Hematopoietic multipotent progenitor cell treated with erythropoietin and hydrocortisone succinate and interleukin-3 and kit ligand, for 6 days (in vitro differentiated cells): ENCODE data around the gene FOXO6.

Experiments used
- DNase-seq: peaks from one replicate; pipeline ENCODE4 v3.0.0-alpha.2; 2015

Gene FOXO6

GRCh38 chr1:41368366-41368765 lies 7.1 kb downstream of the FOXO6 start:
- DNase-seq = no peak

GRCh38 chr1:41368801-41369200 lies 7.6 kb downstream of the FOXO6 start:
- no peak for DNase-seq

GRCh38 chr1:41369531-41369930 lies 8.3 kb downstream of the FOXO6 start:
- no peak for DNase-seq

DNA sequence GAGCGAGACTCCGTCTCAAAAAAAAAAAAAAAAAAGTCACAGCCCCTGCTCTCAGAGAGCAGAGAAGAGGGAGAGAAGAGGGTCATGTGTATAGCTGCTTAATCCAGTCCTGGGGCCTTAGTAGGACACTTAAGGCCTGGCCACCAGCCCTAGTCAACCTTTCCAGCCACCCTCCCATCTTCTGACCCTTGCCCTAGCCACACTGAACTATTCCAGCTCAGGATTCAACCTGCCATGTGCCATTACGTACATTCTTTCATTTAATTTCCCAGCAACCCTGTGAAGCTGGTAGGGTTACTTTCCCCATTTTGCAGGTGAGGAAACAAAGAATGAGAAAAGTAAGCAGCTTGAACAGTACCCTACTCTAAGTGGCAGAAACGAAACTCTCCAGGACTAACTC lies 9.0 kb downstream of the FOXO6 start:
- no peak for DNase-seq

DNA sequence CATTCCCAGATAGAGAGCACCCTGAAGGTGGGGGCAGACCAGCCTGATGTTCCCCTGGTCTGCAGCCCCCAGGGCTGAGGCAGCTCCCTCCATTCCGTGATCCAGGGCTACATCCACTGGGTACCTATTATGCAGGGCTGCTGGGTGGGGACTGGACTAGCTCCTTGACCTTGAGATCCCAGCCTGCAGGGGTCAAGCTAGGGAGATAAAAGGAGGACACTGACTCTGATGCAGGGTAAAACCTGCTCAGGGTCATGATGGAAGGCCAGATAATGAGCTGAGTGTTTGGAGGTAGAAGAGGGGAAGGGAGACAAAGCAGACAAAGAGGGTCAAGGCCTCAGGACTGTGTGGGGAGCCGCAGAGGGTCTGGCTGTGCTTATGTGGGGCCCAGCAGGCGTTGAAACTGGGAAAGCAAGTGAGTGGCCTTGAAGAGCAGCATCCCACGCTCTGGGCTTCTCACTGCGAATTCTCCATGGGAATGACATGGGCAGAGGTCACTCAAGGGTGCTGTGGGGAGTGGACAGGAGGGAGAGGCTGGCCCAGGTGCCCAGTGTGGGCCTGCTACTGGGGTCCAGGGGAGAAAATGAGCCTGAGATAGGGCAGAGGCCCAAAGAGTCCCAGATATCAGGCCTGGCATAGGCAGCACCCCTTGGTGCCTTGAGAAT lies 9.7 kb downstream of the FOXO6 start:
- DNase-seq = no peak

DNA sequence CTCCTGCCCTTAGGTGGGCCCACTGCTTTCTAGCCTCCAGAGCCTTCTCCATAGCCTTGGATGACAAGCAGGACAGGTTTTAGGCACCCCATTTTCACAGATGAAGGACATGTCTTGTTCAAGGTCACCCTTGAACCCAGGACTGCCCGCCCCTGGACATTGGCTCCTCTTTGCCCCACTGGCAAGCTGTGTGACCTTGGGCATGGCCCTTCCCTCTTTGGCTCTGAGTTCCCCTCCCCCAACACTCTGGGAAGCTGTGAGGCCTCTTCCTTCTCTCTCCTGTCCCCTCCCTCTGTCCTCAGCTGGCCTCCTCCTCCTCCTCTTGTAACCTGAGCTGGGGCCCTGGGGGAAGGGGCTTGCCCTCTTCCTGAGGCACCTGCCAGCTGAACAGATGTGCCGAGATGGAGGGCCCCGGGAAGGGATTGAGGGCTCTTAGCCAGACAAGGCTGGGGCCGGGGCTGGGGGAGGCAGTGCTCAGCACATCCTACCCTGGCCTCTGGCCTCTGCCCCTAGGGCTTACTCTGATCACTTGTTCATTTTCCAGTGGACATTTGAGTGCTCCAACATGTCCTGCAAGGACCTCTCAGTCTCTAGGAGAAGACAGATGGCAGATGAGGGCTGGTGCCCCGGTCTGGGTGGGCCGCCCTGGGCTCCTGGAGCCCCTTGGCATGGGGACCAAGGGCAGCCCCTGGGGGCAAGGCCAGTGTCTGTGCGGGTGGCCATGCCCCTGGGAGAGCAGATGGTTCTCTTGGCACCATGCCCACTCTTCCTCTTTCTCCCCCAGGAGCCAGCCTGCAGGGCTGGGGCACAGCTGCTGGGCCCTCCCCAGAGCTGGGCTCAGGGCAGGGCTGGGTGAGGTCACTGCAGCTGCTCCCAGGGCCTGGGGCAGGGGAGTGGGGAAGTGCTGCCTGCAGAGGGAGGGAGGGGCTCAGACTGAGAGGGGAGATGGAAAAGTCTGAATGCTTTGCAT lies 10.7 kb downstream of the FOXO6 start:
- no peak for DNase-seq

DNA sequence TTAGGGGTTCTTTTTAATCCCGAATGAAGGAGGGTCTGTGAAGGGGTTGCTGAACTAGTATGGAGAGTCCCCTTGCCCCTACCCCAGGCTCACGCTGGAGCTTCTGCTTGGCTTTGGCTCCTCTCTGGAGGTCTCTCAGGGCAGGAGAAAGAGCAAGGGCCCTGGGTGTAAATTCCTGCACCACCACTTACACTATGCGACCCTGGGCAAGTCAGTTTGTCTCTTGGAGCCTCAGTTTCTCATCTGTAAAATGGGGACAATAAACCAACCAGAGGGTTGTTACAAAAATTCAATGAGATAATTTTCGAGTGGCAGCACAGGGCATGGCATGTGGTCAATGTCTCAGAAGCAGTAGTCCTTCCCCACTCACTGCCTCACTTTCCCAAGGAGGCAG lies 11.4 kb downstream of the FOXO6 start:
- no peak for DNase-seq

DNA sequence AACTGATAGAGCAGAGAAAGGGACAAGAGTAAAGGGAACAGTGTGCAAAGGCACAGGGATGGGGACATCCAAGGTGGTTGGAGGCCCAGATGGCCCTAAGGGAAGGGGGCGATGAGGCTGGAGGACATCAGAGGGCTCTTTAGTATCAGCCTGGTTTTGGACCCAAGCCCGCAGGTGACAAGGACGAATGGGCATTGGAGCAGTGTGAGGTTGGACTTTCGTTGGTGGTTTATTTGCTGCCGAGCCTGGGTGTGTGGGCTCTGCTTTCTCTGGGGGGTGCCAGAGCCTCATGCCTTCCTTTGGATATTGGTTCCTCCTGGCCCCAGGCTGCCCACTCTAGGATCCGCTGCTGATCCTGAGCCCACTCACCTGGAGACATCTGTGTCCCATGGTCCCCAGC lies 12.1 kb downstream of the FOXO6 start:
- DNase-seq = no peak

GRCh38 chr1:41374711-41375110 lies 13.5 kb downstream of the FOXO6 start:
- no peak for DNase-seq

DNA sequence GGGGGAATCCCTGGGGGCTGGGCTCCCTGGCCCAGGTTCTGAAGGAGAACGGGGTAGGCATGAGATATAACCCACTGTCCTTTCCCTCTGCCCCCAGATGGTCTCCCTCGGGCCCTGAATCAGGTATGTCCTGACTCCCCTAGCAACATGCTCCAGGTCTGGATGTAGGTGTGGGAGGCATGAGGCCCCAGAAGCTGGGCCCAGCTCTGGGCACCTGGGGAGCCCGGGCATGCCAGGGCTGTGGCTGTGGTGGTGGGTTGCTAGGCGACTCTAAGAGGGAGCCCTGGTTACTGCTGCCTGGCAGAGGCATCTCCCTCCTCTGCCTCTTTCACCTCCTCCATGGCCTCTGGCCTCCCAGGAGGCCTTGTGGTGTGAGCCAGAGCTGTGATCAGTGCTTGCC lies 16.2 kb downstream of the FOXO6 start:
- DNase-seq = no peak

DNA sequence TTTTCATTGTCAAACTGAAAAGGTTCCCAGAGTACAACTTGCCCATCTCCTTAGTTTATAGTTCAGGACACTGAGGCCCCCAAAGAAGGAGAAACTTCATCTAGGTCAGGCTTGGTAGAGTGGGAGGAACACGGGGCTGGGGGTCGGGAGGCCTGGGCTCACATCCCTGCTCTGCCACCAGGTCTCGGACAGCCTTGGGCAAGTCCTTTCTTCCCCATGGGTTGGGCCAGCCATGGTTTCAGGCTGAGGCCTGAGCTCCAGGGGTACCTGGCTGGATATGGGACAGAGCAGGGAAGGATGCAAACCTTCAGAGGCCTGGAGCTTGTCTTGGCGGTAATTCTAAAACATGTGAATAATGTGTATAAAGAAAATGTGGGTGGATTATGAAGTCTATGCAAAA lies 17.0 kb downstream of the FOXO6 start:
- DNase-seq = no peak

DNA sequence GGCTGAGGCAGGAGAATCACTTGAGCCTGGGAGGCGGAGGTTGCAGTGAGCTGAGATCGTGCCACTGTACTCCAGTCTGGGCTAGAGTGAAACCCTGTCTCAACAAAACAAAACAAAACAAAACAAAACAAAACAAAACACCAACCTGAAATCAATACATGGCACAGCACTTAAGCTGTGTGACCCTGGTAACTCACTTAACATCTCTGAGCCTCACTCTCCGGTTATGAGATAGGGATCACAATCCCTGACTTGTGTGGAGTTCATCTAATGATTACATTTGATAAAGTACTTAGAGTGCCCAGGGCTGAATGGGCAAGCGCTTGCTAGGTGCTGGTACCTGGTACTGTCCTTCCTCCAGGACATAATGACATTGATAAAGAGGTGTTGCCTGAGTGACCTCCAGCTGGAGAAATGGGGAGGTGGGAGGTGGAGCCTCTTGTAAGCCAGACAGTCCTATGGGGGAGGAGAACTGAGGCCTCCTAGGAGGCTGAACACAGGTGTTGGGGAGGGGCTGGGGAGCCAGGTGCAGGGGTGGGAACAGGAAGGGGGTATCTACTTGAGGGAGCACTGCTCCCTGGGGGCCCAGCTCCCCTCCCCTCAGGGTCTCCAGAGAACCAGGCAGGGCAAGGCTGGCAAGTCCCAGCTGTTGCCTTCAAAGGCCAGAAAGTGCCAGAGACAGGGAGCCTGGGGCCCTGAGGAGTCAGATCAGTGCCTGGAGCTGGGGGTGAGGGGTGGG lies 17.9 kb downstream of the FOXO6 start:
- DNase-seq = no peak

DNA sequence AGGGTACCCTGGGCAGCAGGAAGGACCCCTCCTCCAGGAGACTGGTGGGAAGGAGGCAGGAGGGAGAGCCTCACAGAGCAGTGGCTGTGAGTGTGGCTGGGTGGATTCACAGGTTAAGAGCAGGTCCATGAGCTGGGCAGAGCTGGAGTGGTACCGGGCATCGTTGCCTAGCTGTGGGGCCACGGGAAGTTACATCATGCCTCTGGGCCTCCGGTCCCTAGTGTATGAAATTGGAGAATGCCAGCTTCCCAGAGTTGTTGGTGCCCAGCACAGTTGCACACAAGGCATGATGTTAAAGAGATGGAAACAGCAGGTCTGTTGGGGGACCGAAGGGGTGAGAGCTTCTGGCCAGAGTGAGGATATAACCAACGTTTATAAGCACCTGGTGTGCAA lies 18.5 kb downstream of the FOXO6 start:
- no peak for DNase-seq

DNA sequence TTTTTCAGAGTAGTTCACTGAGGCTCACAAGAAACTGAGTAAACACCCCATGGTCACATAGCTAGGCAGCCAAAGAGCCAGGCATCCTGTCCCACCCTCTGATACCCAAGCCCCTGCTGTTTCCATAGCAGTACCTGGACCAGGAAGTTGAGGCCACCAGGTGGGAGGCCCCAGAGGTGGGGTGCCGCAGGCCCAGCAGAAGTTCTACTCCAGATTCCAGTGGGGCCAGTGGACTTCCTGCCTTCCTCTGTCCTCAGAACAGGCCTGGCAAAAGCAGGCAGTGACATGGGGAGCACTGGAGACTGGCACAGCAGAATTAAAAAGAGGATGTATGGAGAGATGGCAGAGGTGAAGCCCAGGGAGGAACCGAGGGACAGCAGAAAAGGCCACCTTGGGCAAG lies 19.0 kb downstream of the FOXO6 start:
- no peak for DNase-seq

- DNase-seq = peak; percentile 59
Observed at GRCh38 chr1:41380979-41381691, 19.9 kb downstream of the FOXO6 start.

DNA sequence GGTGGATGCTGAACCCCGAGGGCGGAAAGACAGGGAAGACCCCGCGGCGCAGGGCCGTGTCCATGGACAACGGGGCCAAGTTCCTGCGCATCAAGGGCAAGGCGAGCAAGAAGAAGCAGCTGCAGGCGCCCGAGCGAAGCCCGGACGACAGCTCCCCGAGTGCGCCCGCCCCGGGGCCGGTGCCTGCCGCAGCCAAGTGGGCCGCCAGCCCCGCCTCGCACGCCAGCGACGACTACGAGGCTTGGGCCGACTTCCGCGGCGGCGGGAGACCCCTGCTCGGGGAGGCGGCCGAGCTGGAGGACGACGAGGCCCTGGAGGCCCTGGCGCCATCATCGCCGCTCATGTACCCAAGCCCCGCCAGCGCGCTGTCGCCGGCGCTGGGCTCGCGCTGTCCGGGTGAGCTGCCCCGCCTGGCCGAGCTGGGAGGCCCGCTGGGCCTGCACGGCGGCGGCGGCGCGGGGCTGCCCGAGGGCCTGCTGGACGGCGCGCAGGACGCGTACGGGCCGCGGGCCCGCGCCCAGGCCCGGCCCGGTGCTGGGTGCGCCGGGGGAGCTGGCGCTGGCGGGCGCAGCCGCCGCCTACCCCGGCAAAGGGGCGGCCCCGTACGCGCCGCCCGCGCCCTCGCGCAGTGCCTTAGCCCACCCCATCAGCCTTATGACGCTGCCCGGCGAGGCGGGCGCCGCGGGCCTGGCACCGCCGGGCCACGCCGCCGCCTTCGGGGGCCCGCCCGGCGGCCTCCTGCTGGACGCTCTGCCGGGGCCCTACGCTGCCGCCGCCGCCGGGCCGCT lies 20.7 kb downstream of the FOXO6 start:
- no peak for DNase-seq

GRCh38 chr1:41382480-41383090 lies 21.4 kb downstream of the FOXO6 start:
- no peak for DNase-seq

GRCh38 chr1:41383094-41383852 lies 22.0 kb downstream of the FOXO6 start:
- peak; percentile 60 for DNase-seq

GRCh38 chr1:41384579-41384978 lies 23.3 kb downstream of the FOXO6 start:
- DNase-seq = no peak

DNA sequence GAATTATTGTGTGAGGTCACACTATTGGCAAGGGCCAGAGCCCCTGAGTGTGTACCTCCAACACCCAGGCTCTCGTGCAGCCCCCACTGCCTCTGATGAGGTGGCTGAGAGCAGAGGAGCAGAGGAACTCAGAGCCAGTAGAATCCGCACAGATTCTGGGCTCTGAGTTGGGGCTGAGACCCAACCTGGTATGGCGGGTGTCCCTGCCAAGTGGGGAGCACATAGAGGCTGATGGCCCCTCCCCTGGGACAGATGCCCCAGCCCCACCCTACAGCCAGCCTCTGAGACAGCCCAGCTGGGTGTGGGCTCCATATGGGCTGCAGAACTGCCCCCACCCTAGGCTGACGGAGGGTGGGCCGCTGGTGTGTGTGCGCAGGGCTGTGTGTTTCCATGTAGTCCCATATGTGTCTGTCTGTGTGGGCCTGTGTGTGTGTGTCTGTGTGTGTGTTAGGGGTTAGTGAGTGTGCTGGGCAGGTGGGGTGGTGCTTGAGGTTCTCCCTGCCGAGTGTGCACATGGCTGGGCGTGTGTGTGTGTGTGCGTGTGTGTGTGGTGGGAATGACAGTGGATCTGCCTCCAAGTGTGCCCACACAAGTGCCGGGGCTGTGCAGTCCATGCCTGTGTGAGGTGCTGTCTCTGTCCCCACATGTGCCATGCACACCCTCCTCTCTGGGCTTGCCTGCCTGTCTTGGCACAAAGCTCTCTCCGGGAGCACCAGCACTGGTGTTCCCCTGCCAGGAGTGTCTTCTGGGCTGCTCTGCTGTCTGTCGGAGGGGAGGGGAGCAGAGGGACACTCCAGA lies 24.4 kb downstream of the FOXO6 start:
- no peak for DNase-seq
